GM19351 (cell line): ENCODE measurements around the gene ID2.
"Not testable (repeated sequence)": the region's sequence is repeated elsewhere in the genome, so short reads cannot be mapped to it uniquely, and the experiment has no call there.

ENCODE experiments used
- ATAC-seq: cut with Tn5 transposase; IDR thresholded peaks from one replicate; pipeline ENCODE4 v1.9.1; 2021; ENCODE audit warnings: mild to moderate bottlenecking, moderate library complexity; ENCODE audit not compliant: unreplicated experiment

ID2 gene

GRCh38 chr2:8725838-8726237, 44.0 kb downstream of the ID2 start:
- no peak for ATAC-seq

- no peak for ATAC-seq
Observed at GRCh38 chr2:8728305-8729015, 46.6 kb downstream of the ID2 start.

- not testable (repeated sequence) for ATAC-seq
Observed at GRCh38 chr2:8729101-8729500, 47.2 kb downstream of the ID2 start.

- no peak for ATAC-seq
Observed at GRCh38 chr2:8729939-8730338, 48.1 kb downstream of the ID2 start.

GRCh38 chr2:8732601-8733000, 50.7 kb downstream of the ID2 start:
- ATAC-seq, result no peak
